ENCODE data around the gene FAM117B.
"Not testable (repeated sequence)": the region's sequence is repeated elsewhere in the genome, so short reads cannot be mapped to it uniquely, and the experiment has no call there.

The FAM117B gene

GRCh38 chr2:202703091-202703490 lies 68.3 kb downstream of the FAM117B start:
- DNase-seq (ENCODE audit: low read depth): no peak

GRCh38 chr2:202704248-202704647 lies 69.5 kb downstream of the FAM117B start:
- no peak for DNase-seq (ENCODE audit: low read depth)

- DNase-seq (ENCODE audit: low read depth): no peak
These were observed 70.8 kb downstream of the FAM117B start for GRCh38 chr2:202705446-202706020.

- DNase-seq (ENCODE audit: low read depth): not testable (repeated sequence)
These were observed 80.5 kb downstream of the FAM117B start for GRCh38 chr2:202714971-202715935.

GRCh38 chr2:202716114-202716718 lies 81.4 kb downstream of the FAM117B start:
- DNase-seq (ENCODE audit: low read depth): no peak

GRCh38 chr2:202716953-202717597 lies 82.3 kb downstream of the FAM117B start:
- DNase-seq (ENCODE audit: low read depth): no peak

GRCh38 chr2:202717598-202718310 lies 83.0 kb downstream of the FAM117B start:
- no peak for DNase-seq (ENCODE audit: low read depth)

GRCh38 chr2:202718614-202719013 lies 83.8 kb downstream of the FAM117B start:
- no peak for DNase-seq (ENCODE audit: low read depth)

GRCh38 chr2:202720226-202720625 lies 85.5 kb downstream of the FAM117B start:
- no peak for DNase-seq (ENCODE audit: low read depth)

- no peak for DNase-seq (ENCODE audit: low read depth)
These were observed 86.9 kb downstream of the FAM117B start for GRCh38 chr2:202721621-202722020.

GRCh38 chr2:202723746-202724145 lies 89.0 kb downstream of the FAM117B start:
- no peak for DNase-seq (ENCODE audit: low read depth)

GRCh38 chr2:202726070-202726469 lies 91.3 kb downstream of the FAM117B start:
- no peak for DNase-seq (ENCODE audit: low read depth)

- DNase-seq (ENCODE audit: low read depth): no peak
These were observed 102.1 kb downstream of the FAM117B start for GRCh38 chr2:202736826-202737225.

- DNase-seq (ENCODE audit: low read depth): no peak
These were observed 108.8 kb downstream of the FAM117B start for GRCh38 chr2:202743613-202744012.

GRCh38 chr2:202749477-202749876 lies 114.7 kb downstream of the FAM117B start:
- DNase-seq (ENCODE audit: low read depth): no peak

- no peak for DNase-seq (ENCODE audit: low read depth)
These were observed 116.1 kb downstream of the FAM117B start for GRCh38 chr2:202750763-202751427.

GRCh38 chr2:202752071-202752470 lies 117.3 kb downstream of the FAM117B start:
- no peak for DNase-seq (ENCODE audit: low read depth)

- DNase-seq (ENCODE audit: low read depth): no peak
These were observed 120.2 kb downstream of the FAM117B start for GRCh38 chr2:202754936-202755335.

GRCh38 chr2:202756598-202756997 lies 121.8 kb downstream of the FAM117B start:
- no peak for DNase-seq (ENCODE audit: low read depth)

- no peak for DNase-seq (ENCODE audit: low read depth)
These were observed 122.6 kb downstream of the FAM117B start for GRCh38 chr2:202757339-202757738.

GRCh38 chr2:202758128-202758527 lies 123.4 kb downstream of the FAM117B start:
- DNase-seq (ENCODE audit: low read depth): no peak
